ENCODE results near the gene CNTN6.
A peak's percentile ranks its signal among the peaks of the same experiment; 100 is the strongest.

CNTN6 gene

GRCh38 chr3:1092771-1093170 lies at the start of gene CNTN6:
TSS of gene CNTN6 (plus strand) at chr3:1093024. CDS start at chr3:1148009, 54,985 bp downstream.
- Mint-ChIP-seq H3K4me3 (no peak within 1 kb of the TSS), H3K4me1 (no peaks in the 10 kb centered on the region), H3K27ac (no peak within 1 kb of the TSS), H3K27me3 (no peaks in the 10 kb centered on the region), H3K9me3 (no peaks in the 10 kb centered on the region), H3K36me3 (no peaks in the 10 kb centered on the region)
- ATAC-seq: no peak

- no peak for ATAC-seq
- H3K4me3 Mint-ChIP-seq: no peak overlapping the region
- H3K36me3 Mint-ChIP-seq: no peaks in the 10 kb centered on the region
- H3K9me3 Mint-ChIP-seq: peaks cover 5% of the 10 kb centered on the region
- H3K27me3 Mint-ChIP-seq: no peaks in the 10 kb centered on the region
- H3K4me1 Mint-ChIP-seq: no peaks in the 10 kb centered on the region
- no peak overlapping the region for H3K27ac Mint-ChIP-seq
Observed at GRCh38 chr3:1048558-1048957, 44.3 kb upstream of the CNTN6 start.

GRCh38 chr3:1055870-1056269 lies 37.0 kb upstream of the CNTN6 start:
- no peaks in the 10 kb centered on the region for H3K4me1 Mint-ChIP-seq
- no peak for ATAC-seq
- no peaks in the 10 kb centered on the region for H3K36me3 Mint-ChIP-seq
- no peaks in the 10 kb centered on the region for H3K27me3 Mint-ChIP-seq
- H3K9me3 Mint-ChIP-seq: peaks cover 5% of the 10 kb centered on the region
- no peak overlapping the region for H3K4me3 Mint-ChIP-seq
- no peak overlapping the region for H3K27ac Mint-ChIP-seq

GRCh38 chr3:1056744-1057143 lies 36.1 kb upstream of the CNTN6 start:
- no peak for ATAC-seq
- Mint-ChIP-seq H3K27ac (no peak overlapping the region), H3K9me3 (peaks cover 5% of the 10 kb centered on the region), H3K36me3 (no peaks in the 10 kb centered on the region), H3K4me1 (no peaks in the 10 kb centered on the region), H3K4me3 (no peak overlapping the region), H3K27me3 (no peaks in the 10 kb centered on the region)

- peaks cover 5% of the 10 kb centered on the region for H3K9me3 Mint-ChIP-seq
- H3K27ac Mint-ChIP-seq: no peak overlapping the region
- no peak overlapping the region for H3K4me3 Mint-ChIP-seq
- no peaks in the 10 kb centered on the region for H3K4me1 Mint-ChIP-seq
- no peaks in the 10 kb centered on the region for H3K27me3 Mint-ChIP-seq
- ATAC-seq: no peak
- H3K36me3 Mint-ChIP-seq: no peaks in the 10 kb centered on the region
Observed at GRCh38 chr3:1057436-1057835, 35.4 kb upstream of the CNTN6 start.

- no peak overlapping the region for H3K27ac Mint-ChIP-seq
- no peak for ATAC-seq
Observed at GRCh38 chr3:1068985-1069384, 23.8 kb upstream of the CNTN6 start.

GRCh38 chr3:1072041-1072440 lies 20.8 kb upstream of the CNTN6 start:
- H3K27me3 Mint-ChIP-seq: no peaks in the 10 kb centered on the region
- no peak overlapping the region for H3K4me3 Mint-ChIP-seq
- no peaks in the 10 kb centered on the region for H3K9me3 Mint-ChIP-seq
- no peak overlapping the region for H3K27ac Mint-ChIP-seq
- no peaks in the 10 kb centered on the region for H3K36me3 Mint-ChIP-seq
- no peak for ATAC-seq
- no peaks in the 10 kb centered on the region for H3K4me1 Mint-ChIP-seq

More at GRCh38 chr3:1068985-1069384, 23.8 kb upstream of the CNTN6 start:
- Mint-ChIP-seq H3K9me3 (no peaks in the 10 kb centered on the region), H3K27me3 (no peaks in the 10 kb centered on the region), H3K36me3 (no peaks in the 10 kb centered on the region), H3K4me3 (no peak overlapping the region), H3K4me1 (no peaks in the 10 kb centered on the region)

- ATAC-seq: no peak
- H3K4me1 Mint-ChIP-seq: no peaks in the 10 kb centered on the region
- no peaks in the 10 kb centered on the region for H3K36me3 Mint-ChIP-seq
- no peak overlapping the region for H3K27ac Mint-ChIP-seq
- H3K27me3 Mint-ChIP-seq: no peaks in the 10 kb centered on the region
- no peaks in the 10 kb centered on the region for H3K9me3 Mint-ChIP-seq
- H3K4me3 Mint-ChIP-seq: no peak overlapping the region
Observed at GRCh38 chr3:1079662-1080061, 13.2 kb upstream of the CNTN6 start.

GRCh38 chr3:1082108-1082507 lies 10.7 kb upstream of the CNTN6 start:
- Mint-ChIP-seq H3K36me3 (no peaks in the 10 kb centered on the region), H3K9me3 (no peaks in the 10 kb centered on the region), H3K4me3 (no peak overlapping the region), H3K27me3 (no peaks in the 10 kb centered on the region), H3K27ac (no peak overlapping the region), H3K4me1 (no peaks in the 10 kb centered on the region)
- ATAC-seq: no peak

GRCh38 chr3:1087066-1087560 lies 5.7 kb upstream of the CNTN6 start:
- H3K4me1 Mint-ChIP-seq: no peaks in the 10 kb centered on the region
- no peak overlapping the region for H3K4me3 Mint-ChIP-seq
- ATAC-seq: no peak
- no peaks in the 10 kb centered on the region for H3K36me3 Mint-ChIP-seq
- no peak overlapping the region for H3K27ac Mint-ChIP-seq
- H3K9me3 Mint-ChIP-seq: no peaks in the 10 kb centered on the region
- H3K27me3 Mint-ChIP-seq: no peaks in the 10 kb centered on the region

GRCh38 chr3:1088503-1088902 lies 4.3 kb upstream of the CNTN6 start:
- Mint-ChIP-seq H3K4me3 (no peak overlapping the region), H3K27me3 (no peaks in the 10 kb centered on the region), H3K4me1 (no peaks in the 10 kb centered on the region), H3K9me3 (no peaks in the 10 kb centered on the region), H3K27ac (no peak overlapping the region), H3K36me3 (no peaks in the 10 kb centered on the region)
- ATAC-seq: no peak

- H3K27ac Mint-ChIP-seq: no peak overlapping the region
- no peak for ATAC-seq
- no peaks in the 10 kb centered on the region for H3K27me3 Mint-ChIP-seq
- no peaks in the 10 kb centered on the region for H3K4me1 Mint-ChIP-seq
- no peak overlapping the region for H3K4me3 Mint-ChIP-seq
- no peaks in the 10 kb centered on the region for H3K9me3 Mint-ChIP-seq
- no peaks in the 10 kb centered on the region for H3K36me3 Mint-ChIP-seq
Observed at GRCh38 chr3:1091286-1091685, 1.5 kb upstream of the CNTN6 start.

- no peak overlapping the region for H3K4me3 Mint-ChIP-seq
- no peaks in the 10 kb centered on the region for H3K9me3 Mint-ChIP-seq
- no peaks in the 10 kb centered on the region for H3K36me3 Mint-ChIP-seq
- no peak overlapping the region for H3K27ac Mint-ChIP-seq
- no peak for ATAC-seq
- H3K4me1 Mint-ChIP-seq: no peaks in the 10 kb centered on the region
- H3K27me3 Mint-ChIP-seq: no peaks in the 10 kb centered on the region
Observed at GRCh38 chr3:1092061-1092460, 763 bp upstream of the CNTN6 start.

- H3K9me3 Mint-ChIP-seq: no peaks in the 10 kb centered on the region
- no peaks in the 10 kb centered on the region for H3K4me1 Mint-ChIP-seq
- H3K27ac Mint-ChIP-seq: no peak overlapping the region
- no peaks in the 10 kb centered on the region for H3K36me3 Mint-ChIP-seq
- no peaks in the 10 kb centered on the region for H3K27me3 Mint-ChIP-seq
- ATAC-seq: no peak
- no peak overlapping the region for H3K4me3 Mint-ChIP-seq
Observed at GRCh38 chr3:1093217-1093616, 393 bp downstream of the CNTN6 start.

GRCh38 chr3:1103525-1103924 lies 10.7 kb downstream of the CNTN6 start:
- no peak overlapping the region for H3K4me3 Mint-ChIP-seq
- no peaks in the 10 kb centered on the region for H3K4me1 Mint-ChIP-seq
- no peak overlapping the region for H3K27ac Mint-ChIP-seq
- ATAC-seq: no peak
- H3K9me3 Mint-ChIP-seq: no peaks in the 10 kb centered on the region
- H3K27me3 Mint-ChIP-seq: no peaks in the 10 kb centered on the region
- H3K36me3 Mint-ChIP-seq: no peaks in the 10 kb centered on the region

GRCh38 chr3:1117843-1118473 lies 25.1 kb downstream of the CNTN6 start:
- H3K9me3 Mint-ChIP-seq: peaks cover 3% of the 10 kb centered on the region
- peak; percentile 47 for ATAC-seq
- no peaks in the 10 kb centered on the region for H3K4me1 Mint-ChIP-seq
- no peak overlapping the region for H3K27ac Mint-ChIP-seq
- no peak overlapping the region for H3K4me3 Mint-ChIP-seq
- H3K36me3 Mint-ChIP-seq: no peaks in the 10 kb centered on the region
- no peaks in the 10 kb centered on the region for H3K27me3 Mint-ChIP-seq
